Lower leg skin (tissue), 4 donors: ENCODE data around the gene DKK1. TPM values are rescaled to one million over a fixed set of nuclear protein-coding genes. Genes with fewer than 3 reads are reported as not detected.
A peak's percentile ranks its signal among the peaks of the same experiment; 100 is the strongest.

Experiments used
- DNase-seq, 2 donors: peaks; one replicate each; pipeline ENCODE4 v3.0.0-alpha.2; 2019; ENCODE audit warnings: low spot score in 2 of 2
- H3K4me3 ChIP-seq: fragments of 200-600 bp; sonication (generic); 2 replicates; pipeline ENCODE4 v1.5.1; 2017; ENCODE audit warnings: mild to moderate bottlenecking, low read depth; ENCODE audit not compliant: poor library complexity, severe bottlenecking
- POLR2A ChIP-seq, 2 donors: fragments of 450-650 bp; IDR thresholded peaks; one replicate each; pipeline ENCODE4 v1.6.1; 2016 to 2017; ENCODE audit warnings: antibody characterized with exemption in 2 of 2, mild to moderate bottlenecking in 1 of 2, moderate library complexity in 1 of 2
- WGBS, 2 donors: methylation state at CpG; one replicate each; pipeline ENCODE4 v1.1.5; 2018; 5-methylcytosine and 5-hydroxymethylcytosine counted together
- intact Hi-C: fragments of 100-400 bp; cut with DNase I; formaldehyde crosslinking; loops from one replicate; pipeline ENCODE4 v1.15.0; 2023; ENCODE audit warnings: low total_unique reads
- total RNA-seq, 4 donors: library from RNA; depleted of rRNA; stranded (reverse); fragments of >200 nt; gene quantifications; one replicate each; pipeline ENCODE4 v1.1.0, GENCODE V29; 2016
- TF ChIP-seq, protein P1 (sequence below), 3 donors: fragments of 450-650 bp; IDR thresholded peaks; one replicate each; pipeline ENCODE4 v1.5.1; 2016; ENCODE audit warnings: antibody characterized with exemption in 3 of 3, mild to moderate bottlenecking in 3 of 3, moderate library complexity in 2 of 3

The DKK1 gene, protein sequence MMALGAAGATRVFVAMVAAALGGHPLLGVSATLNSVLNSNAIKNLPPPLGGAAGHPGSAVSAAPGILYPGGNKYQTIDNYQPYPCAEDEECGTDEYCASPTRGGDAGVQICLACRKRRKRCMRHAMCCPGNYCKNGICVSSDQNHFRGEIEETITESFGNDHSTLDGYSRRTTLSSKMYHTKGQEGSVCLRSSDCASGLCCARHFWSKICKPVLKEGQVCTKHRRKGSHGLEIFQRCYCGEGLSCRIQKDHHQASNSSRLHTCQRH
- total RNA-seq: 10 to 100 TPM; 27.7 to 68.9 (median 35.5) TPM

DNA sequence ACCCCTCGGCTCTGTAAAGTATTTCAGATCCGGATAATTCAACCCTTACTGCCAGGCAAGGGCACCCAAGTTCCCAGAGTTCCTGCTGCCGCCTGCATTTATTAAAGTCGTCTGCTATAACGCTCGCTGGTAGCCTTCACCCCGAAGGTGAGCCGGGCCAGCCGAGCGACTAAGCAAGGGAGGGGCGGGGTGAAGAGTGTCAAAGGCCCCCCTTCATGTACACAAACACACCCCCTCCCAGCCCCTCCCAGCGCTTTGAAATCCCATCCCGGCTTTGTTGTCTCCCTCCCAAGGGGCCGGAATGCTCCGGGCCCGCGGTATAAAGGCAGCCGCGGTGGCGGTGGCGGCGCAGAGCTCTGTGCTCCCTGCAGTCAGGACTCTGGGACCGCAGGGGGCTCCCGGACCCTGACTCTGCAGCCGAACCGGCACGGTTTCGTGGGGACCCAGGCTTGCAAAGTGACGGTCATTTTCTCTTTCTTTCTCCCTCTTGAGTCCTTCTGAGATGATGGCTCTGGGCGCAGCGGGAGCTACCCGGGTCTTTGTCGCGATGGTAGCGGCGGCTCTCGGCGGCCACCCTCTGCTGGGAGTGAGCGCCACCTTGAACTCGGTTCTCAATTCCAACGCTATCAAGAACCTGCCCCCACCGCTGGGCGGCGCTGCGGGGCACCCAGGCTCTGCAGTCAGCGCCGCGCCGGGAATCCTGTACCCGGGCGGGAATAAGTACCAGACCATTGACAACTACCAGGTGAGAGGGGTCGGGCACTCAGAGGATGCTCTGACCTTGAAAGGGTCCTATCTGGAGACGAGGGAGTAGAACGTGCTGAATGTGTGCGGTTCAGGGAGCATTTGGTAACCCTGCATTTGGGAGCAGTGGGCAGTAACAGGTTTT lies at the start of gene DKK1:
Gene DKK1, plus strand, starts transcription at position 349 of the 889 bp plus-strand sequence. Its CDS starts 154 bp downstream, at position 503.
- peak within 1 kb of the TSS; percentile 31 for H3K4me3 ChIP-seq
- intact Hi-C loops: loop anchor here (10.0 kb wide), 1 partner anchor 171 kb away; no protein-coding TSS in a partner anchor
- peak in 1 of 2 donors; percentile 2 for TF ChIP-seq POLR2A (IDR thresholded peaks at IDR 0.05)
- TF ChIP-seq, protein P1, sequence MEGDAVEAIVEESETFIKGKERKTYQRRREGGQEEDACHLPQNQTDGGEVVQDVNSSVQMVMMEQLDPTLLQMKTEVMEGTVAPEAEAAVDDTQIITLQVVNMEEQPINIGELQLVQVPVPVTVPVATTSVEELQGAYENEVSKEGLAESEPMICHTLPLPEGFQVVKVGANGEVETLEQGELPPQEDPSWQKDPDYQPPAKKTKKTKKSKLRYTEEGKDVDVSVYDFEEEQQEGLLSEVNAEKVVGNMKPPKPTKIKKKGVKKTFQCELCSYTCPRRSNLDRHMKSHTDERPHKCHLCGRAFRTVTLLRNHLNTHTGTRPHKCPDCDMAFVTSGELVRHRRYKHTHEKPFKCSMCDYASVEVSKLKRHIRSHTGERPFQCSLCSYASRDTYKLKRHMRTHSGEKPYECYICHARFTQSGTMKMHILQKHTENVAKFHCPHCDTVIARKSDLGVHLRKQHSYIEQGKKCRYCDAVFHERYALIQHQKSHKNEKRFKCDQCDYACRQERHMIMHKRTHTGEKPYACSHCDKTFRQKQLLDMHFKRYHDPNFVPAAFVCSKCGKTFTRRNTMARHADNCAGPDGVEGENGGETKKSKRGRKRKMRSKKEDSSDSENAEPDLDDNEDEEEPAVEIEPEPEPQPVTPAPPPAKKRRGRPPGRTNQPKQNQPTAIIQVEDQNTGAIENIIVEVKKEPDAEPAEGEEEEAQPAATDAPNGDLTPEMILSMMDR (IDR thresholded peaks at IDR 0.05): peak in 1 of 3 donors; percentile 27
- peak; percentile 61 to 90 for DNase-seq
- WGBS, 2 donors: 2% methylated on average over 46 to 53 of the region's 55 CpGs

GRCh38 chr10:52265131-52265926 lies 48.8 kb upstream of the DKK1 start:
- intact Hi-C loops: no loop called here

DNA sequence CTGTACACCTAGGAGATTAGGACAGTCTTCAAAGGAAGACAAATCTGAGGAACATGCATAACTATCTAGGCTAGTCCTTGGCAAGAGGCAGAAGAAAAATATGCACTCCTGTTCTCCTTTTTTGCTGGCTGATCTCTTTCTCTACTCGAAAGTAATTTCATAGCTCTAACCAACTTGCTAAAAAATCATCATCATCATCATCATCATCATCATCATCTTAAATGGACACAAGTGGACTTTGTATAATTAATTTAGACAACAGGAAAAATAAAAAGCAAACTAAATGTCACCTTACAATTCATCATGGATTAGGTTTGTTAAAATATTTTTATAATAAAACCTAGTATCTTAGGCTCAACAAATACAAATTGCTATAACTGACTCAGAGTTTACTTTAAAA lies 47.2 kb upstream of the DKK1 start:
- H3K4me3 ChIP-seq: no peak overlapping the region
- no peak for DNase-seq
- TF ChIP-seq POLR2A (IDR thresholded peaks at IDR 0.05): no peak
- TF ChIP-seq, protein P1 (IDR thresholded peaks at IDR 0.05): no peak
- 80 to 82% methylated on average over 1 of the region's 1 CpG for WGBS, 2 donors
- intact Hi-C loops: no loop called here

More at GRCh38 chr10:52265131-52265926, 48.8 kb upstream of the DKK1 start:
- WGBS, 2 donors: 76 to 88% methylated on average over 3 of the region's 3 CpGs
- DNase-seq: no peak
- H3K4me3 ChIP-seq: no peak overlapping the region
- TF ChIP-seq, protein P1 (IDR thresholded peaks at IDR 0.05): no peak
- TF ChIP-seq POLR2A (IDR thresholded peaks at IDR 0.05): no peak

DNA sequence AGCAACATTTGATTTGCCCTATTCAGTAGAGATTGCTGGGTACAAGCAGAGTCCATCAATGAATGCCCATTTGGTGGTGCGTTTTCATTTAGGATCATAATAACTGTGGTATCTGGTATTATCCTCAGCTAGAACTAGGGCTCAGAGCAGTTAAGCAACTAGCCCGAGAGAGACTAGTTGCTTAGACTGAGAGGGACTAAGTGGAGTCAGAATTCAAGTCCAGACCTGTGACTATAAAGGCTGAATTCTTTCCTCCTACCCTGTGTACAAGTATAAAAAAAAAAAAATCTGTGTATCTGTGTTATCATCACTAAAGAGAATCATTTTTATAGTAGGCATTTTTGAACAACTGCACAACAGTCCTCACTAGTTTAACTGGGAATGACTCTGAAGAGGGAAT lies 45.3 kb upstream of the DKK1 start:
- 66 to 75% methylated on average over 2 of the region's 2 CpGs for WGBS, 2 donors
- H3K4me3 ChIP-seq: no peak overlapping the region
- TF ChIP-seq, protein P1 (IDR thresholded peaks at IDR 0.05): no peak
- no peak for TF ChIP-seq POLR2A (IDR thresholded peaks at IDR 0.05)
- intact Hi-C loops: no loop called here
- no peak for DNase-seq

DNA sequence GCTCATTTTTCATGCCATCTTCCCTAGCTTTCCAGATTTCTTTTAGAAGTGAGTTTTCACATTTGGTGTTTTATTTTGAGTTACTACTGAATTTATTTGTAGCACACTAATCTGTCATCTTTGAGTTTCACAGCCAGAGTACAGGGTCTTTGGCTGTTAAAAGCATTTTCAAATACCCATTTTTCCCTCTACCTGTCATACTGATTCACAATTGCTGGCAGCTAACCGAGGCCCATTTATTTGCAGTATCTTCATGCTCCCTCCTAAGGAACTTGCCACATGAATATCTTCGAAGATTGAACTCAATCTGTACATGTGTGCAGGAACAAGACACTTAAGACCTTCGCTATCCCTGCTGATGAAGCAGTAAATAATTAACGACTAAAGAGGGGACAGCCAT lies 44.8 kb upstream of the DKK1 start:
- no peak for DNase-seq
- TF ChIP-seq POLR2A (IDR thresholded peaks at IDR 0.05): no peak
- WGBS, 2 donors: 81 to 88% methylated on average over 4 of the region's 4 CpGs
- intact Hi-C loops: no loop called here
- no peak overlapping the region for H3K4me3 ChIP-seq
